GM19397 (cell line): ENCODE data around the gene IP6K2.

Experiments
- ATAC-seq: cut with Tn5 transposase; IDR thresholded peaks from one replicate; pipeline ENCODE4 v1.9.1; 2021; ENCODE audit warnings: mild to moderate bottlenecking, moderate library complexity; ENCODE audit not compliant: unreplicated experiment

IP6K2 gene

GRCh38 chr3:48692551-48692950, 24.5 kb downstream of the IP6K2 start:
- no peak for ATAC-seq

GRCh38 chr3:48690846-48691458, 26.1 kb downstream of the IP6K2 start:
- no peak for ATAC-seq

- ATAC-seq = no peak
Measured at GRCh38 chr3:48689384-48689783, 27.6 kb downstream of the IP6K2 start.

GRCh38 chr3:48688737-48689075, 28.3 kb downstream of the IP6K2 start:
- ATAC-seq = no peak

- no peak for ATAC-seq
Measured at GRCh38 chr3:48688032-48688736, 28.8 kb downstream of the IP6K2 start.

- ATAC-seq = no peak
Measured at GRCh38 chr3:48687220-48687678, 29.8 kb downstream of the IP6K2 start.

- ATAC-seq = no peak
Measured at GRCh38 chr3:48686538-48687219, 30.3 kb downstream of the IP6K2 start.

GRCh38 chr3:48685603-48686511, 31.2 kb downstream of the IP6K2 start, which contains the start of gene NCKIPSD:
Gene NCKIPSD (minus strand): TSS chr3:48685915. CDS start chr3:48685807, 108 bp downstream.
- peak; percentile 86 for ATAC-seq

GRCh38 chr3:48685293-48685602, 31.8 kb downstream of the IP6K2 start:
- ATAC-seq = no peak

GRCh38 chr3:48684480-48685143, 32.4 kb downstream of the IP6K2 start:
- no peak for ATAC-seq

GRCh38 chr3:48684054-48684349, 33.0 kb downstream of the IP6K2 start:
- no peak for ATAC-seq

- ATAC-seq = no peak
Measured at GRCh38 chr3:48682786-48683185, 34.2 kb downstream of the IP6K2 start.

GRCh38 chr3:48681974-48682610, 34.9 kb downstream of the IP6K2 start:
- no peak for ATAC-seq

GRCh38 chr3:48681541-48681880, 35.5 kb downstream of the IP6K2 start:
- no peak for ATAC-seq

- ATAC-seq = no peak
Measured at GRCh38 chr3:48680811-48681540, 36.0 kb downstream of the IP6K2 start.

GRCh38 chr3:48679411-48680391, 37.3 kb downstream of the IP6K2 start:
- ATAC-seq = no peak

GRCh38 chr3:48678566-48679380, 38.2 kb downstream of the IP6K2 start:
- ATAC-seq = no peak

- no peak for ATAC-seq
Measured at GRCh38 chr3:48678056-48678455, 39.0 kb downstream of the IP6K2 start.
